ENCODE measurements around the gene GPR152.
A peak's percentile ranks its signal among the peaks of the same experiment; 100 is the strongest.

Gene GPR152

DNA sequence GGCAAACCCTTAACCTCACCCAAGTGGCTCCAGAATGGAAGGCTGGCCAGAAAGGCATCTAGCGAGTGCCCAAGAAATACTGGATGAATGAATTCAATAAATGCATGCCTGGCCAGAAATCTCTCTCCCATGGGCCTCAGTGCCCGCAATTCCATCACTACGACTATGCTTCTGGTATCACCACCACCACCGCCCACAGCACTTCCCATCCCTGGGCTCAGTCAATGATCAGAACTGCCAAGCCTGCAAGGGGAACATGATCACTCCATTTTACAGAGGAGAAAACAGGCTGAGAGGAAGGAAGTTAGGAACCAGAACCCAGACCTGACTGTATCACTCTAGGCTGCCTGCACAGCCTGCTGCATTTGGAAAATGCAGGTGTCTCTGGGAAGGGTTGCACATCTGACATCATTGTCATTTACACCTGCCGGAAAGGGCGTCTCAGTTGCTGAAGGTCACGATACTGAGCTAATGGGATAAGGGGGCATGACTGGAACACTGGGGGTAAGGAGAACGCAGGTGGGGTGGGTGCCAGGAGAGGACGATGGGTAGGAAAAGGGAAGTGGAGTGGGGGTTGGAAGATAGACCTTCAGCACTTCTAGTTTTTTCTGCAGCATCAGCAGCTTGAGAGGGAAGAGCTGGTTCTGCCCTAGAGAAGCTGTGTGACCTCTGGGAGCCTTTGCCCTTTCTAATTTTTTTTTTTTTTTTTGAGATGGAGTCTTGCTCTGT is 3.2 kb downstream of the GPR152 start:
- no peak overlapping the region for H3K4me3 ChIP-seq (ENCODE audit: low read depth, low read length)

DNA sequence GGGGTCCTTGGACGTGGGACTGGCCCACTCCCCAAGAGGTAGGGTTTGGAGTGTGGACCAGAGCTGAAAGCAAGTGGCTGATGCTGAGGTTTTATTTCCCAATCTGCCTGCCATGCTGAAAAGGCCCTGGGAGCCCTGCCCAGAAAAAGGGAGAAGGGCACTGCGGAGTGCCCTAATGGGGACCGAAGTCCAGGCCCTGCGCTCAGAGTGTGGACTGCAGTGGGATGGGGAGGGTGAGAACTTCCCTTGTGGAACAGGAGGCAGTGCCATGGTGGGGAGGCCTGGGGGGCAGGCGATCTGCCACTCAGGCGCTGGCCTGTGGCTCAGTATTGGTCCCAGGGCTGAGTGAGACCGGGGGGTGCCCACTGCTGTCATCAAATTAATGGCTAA is 4.3 kb downstream of the GPR152 start:
- TF ChIP-seq, protein P1, sequence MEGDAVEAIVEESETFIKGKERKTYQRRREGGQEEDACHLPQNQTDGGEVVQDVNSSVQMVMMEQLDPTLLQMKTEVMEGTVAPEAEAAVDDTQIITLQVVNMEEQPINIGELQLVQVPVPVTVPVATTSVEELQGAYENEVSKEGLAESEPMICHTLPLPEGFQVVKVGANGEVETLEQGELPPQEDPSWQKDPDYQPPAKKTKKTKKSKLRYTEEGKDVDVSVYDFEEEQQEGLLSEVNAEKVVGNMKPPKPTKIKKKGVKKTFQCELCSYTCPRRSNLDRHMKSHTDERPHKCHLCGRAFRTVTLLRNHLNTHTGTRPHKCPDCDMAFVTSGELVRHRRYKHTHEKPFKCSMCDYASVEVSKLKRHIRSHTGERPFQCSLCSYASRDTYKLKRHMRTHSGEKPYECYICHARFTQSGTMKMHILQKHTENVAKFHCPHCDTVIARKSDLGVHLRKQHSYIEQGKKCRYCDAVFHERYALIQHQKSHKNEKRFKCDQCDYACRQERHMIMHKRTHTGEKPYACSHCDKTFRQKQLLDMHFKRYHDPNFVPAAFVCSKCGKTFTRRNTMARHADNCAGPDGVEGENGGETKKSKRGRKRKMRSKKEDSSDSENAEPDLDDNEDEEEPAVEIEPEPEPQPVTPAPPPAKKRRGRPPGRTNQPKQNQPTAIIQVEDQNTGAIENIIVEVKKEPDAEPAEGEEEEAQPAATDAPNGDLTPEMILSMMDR (IDR thresholded peaks at IDR 0.05; ENCODE audit: low read depth, low read length) = no peak
- H3K4me3 ChIP-seq (ENCODE audit: low read depth, low read length) = no peak overlapping the region

More for the DNA sequence above, 3.2 kb downstream of the GPR152 start:
- TF ChIP-seq, protein P1 (IDR thresholded peaks at IDR 0.05; ENCODE audit: low read depth, low read length) = no peak

DNA sequence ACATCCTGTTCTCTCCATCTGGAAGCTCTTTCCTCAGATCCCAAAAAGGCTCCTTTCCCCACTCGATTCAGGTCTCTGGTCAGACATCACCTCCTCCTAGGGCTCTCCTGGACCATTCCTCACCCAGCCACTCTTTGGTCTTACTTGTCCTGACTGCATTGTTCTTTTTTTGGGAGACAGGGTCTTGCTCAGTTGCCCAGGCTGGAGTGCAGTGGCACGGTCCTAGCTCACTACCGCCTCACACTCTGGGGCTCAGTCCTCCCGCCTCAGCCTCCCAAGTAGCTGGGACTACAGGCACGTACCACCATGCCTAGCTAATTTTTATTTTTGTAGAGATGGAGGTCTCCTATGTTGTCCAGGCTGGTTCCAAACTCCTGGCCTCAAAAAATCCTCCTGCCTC is 7.0 kb downstream of the GPR152 start:
- no peak overlapping the region for H3K4me3 ChIP-seq (ENCODE audit: low read depth, low read length)
- TF ChIP-seq, protein P1 (IDR thresholded peaks at IDR 0.05; ENCODE audit: low read depth, low read length) = no peak

DNA sequence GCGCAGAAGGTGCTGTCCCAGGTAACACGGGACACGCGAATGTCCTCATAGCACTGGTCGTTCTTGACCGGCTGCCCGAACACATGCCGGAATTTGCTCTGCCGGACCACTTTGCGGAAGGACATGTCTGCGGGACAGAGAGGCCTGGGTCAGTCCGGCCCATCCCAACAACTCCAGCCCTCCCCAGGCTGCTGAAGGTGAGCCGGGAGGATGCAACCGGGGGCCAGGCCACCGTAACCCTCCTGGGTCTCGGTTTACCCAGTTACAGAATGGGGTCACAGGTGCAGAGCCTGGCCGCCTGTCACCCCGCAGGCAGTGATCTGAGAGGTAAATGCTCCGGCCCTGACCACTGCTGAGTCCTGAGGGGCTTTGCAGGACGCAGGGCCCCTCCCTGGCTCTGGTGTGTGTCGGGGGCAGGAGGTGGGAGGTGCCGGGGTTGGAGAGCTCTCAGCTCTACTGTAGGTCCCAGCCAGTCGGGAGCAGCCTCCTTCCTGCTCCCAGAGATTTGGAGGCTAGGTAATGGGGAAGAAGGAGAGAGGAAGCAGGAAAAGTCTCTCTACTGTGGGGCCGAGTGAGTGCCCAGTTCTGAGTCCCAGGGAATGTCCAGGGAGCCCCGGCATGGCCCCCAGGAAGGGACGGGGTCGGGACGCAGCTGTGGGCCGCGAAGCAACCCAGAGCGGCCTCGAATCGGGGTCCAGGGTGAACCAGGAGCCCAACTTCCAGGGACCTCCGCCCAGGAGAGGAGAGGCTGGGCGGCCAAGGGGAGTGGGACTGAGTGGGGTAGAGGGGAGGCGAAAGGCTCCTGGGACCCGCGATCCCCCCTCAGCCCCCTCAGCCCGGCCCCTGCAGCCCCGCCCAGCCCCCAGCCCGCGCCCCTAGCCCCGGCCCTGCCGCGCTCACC is 9.8 kb downstream of the GPR152 start:
- H3K4me3 ChIP-seq (ENCODE audit: low read depth, low read length) = peak overlapping the region; percentile 89
- TF ChIP-seq, protein P1 (IDR thresholded peaks at IDR 0.05; ENCODE audit: low read depth, low read length) = no peak

DNA sequence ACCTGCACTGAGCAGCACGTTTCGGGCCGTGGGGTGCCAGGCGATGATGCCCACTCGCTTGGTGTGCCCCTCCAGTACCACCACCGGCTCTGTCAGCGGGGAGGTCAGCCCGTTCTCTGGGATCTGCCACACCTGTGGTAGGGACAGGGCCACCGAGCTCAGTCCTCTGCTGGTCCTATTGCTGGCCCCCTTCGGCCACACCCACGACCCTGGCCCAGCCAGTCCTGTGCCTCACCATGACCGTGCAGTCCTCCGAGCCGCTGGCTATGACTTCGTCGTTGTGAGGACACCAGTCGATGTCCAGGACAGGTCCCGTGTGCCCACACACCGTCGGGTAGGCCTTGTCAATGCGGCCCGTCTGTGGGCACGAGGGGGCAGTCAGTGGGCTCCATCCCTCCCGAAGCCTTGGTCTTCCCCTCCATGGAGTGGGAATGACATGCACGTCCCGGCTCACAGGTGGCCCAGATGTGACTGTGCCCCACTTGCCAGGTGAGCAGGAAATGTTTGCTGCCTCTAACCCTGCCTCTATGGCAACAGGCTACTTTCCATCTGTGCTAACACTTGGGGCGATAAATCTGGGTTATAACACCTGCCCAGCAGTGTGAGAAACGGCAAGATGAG is 10.7 kb downstream of the GPR152 start:
- peak overlapping the region; percentile 89 for H3K4me3 ChIP-seq (ENCODE audit: low read depth, low read length)
- TF ChIP-seq, protein P1 (IDR thresholded peaks at IDR 0.05; ENCODE audit: low read depth, low read length) = no peak

DNA sequence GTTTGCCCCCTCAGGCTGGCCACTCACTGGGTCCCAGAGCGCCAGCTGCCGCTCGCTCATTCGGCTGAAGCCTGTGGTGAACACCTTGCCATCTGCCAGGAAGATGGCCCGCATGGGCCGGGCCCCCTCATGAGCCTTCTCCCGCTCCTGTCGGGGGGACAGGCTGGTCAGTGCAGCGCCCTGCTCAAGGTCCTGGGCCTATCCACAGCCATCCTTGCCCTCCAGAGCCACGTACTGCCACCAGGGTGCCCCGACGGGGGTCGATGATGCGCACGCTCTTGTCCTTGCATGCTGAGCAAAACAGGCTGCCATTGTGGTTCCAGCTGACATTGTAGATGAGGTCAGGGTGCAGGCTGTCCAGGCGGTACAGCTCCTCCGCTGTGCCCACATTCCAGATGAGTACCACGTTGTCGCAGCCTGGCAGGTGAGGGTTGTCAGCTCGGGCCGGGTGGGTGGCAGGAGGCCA is 11.4 kb downstream of the GPR152 start:
- H3K4me3 ChIP-seq (ENCODE audit: low read depth, low read length) = no peak overlapping the region
- TF ChIP-seq, protein P1 (IDR thresholded peaks at IDR 0.05; ENCODE audit: low read depth, low read length) = no peak
